K562 (cell line): ENCODE measurements around the gene SATB2. TPM values are rescaled to one million over a fixed set of nuclear protein-coding genes. Genes with fewer than 3 reads are reported as not detected.
A peak's percentile ranks its signal among the peaks of the same experiment; 100 is the strongest.

Source experiments
- BACH1 ChIP-seq: fragments of 200-800 bp; sonication (Bioruptor generic); IDR thresholded peaks from 2 replicates; pipeline ENCODE4 v1.6.1; 2016; ENCODE audit warnings: missing genetic modification characterization, missing compliant biosample characterization
- C11orf30 ChIP-seq: fragments of 450-650 bp; IDR thresholded peaks from 2 replicates; pipeline ENCODE4 v1.6.1; 2016; ENCODE audit warnings: low read depth, mild to moderate bottlenecking
- CBX5 ChIP-seq: IDR thresholded peaks from 2 replicates; pipeline ENCODE4 v1.6.1; 2014; ENCODE audit warnings: low read depth, borderline replicate concordance
- ELK3 ChIP-seq: fragments of 450-650 bp; formaldehyde crosslinking; IDR thresholded peaks from 2 replicates; pipeline ENCODE4 v1.4.0; 2020; ENCODE audit warnings: mild to moderate bottlenecking
- KDM5B ChIP-seq: fragments of 200-600 bp; sonication (generic); IDR thresholded peaks from 2 replicates; pipeline ENCODE4 v1.6.1; 2012; ENCODE audit warnings: low read depth, mild to moderate bottlenecking, moderate library complexity, low read length, control low read depth, inconsistent platforms; ENCODE audit not compliant: insufficient replicate concordance
- MCM7 ChIP-seq, 2 experiments: fragments of 450-650 bp; IDR thresholded peaks; 2 replicates each; pipeline ENCODE4 v1.6.1; 2016 to 2018
- MIER1 ChIP-seq: fragments of 450-650 bp; IDR thresholded peaks from 2 replicates; pipeline ENCODE4 v1.6.1; 2016; ENCODE audit warnings: antibody characterized with exemption, mild to moderate bottlenecking, low read depth
- NFE2 ChIP-seq: IDR thresholded peaks from 2 replicates; pipeline ENCODE4 v1.6.1; 2014; ENCODE audit warnings: antibody characterized with exemption, low read depth
- PTBP1 ChIP-seq: fragments of 200-400 bp; formaldehyde crosslinking; IDR thresholded peaks from 2 replicates; pipeline ENCODE4 v1.6.1; 2017; ENCODE audit warnings: low read depth, low read length
- RAD51 ChIP-seq: fragments of 450-650 bp; IDR thresholded peaks from 2 replicates; pipeline ENCODE4 v1.7.1; 2016; ENCODE audit warnings: low read depth, mild to moderate bottlenecking, borderline replicate concordance
- SMAD1 ChIP-seq: fragments of 150-350 bp; IDR thresholded peaks from 2 replicates; pipeline ENCODE4 v1.6.1; 2014; ENCODE audit warnings: low read length, low read depth; ENCODE audit not compliant: partially characterized antibody
- SMARCC2 ChIP-seq: fragments of 450-650 bp; IDR thresholded peaks from 2 replicates; pipeline ENCODE4 v1.6.1; 2017; ENCODE audit warnings: antibody characterized with exemption, moderate library complexity, mild to moderate bottlenecking, low read depth
- ZBTB12 ChIP-seq: fragments of 250-450 bp; sonication (Bioruptor Pico); IDR thresholded peaks from 2 replicates; pipeline ENCODE4 v1.4.0; 2020
- ZBTB40 ChIP-seq, 2 experiments: fragments of 450-650 bp in 1 of 2; sonication (generic) in 1 of 2; formaldehyde crosslinking in 1 of 2; IDR thresholded peaks; 2 replicates each; pipeline versions ENCODE4 v1.7.1 to v1.9.0; 2016 to 2022; ENCODE audit warnings: inconsistent platforms in 1 of 2, mild to moderate bottlenecking in 1 of 2, missing genetic modification reagents in 1 of 2
- ZNF24 ChIP-seq: fragments of 450-650 bp; IDR thresholded peaks from 2 replicates; pipeline ENCODE4 v1.6.1; 2016
- polyA plus RNA-seq, 8 experiments: library from polyadenylated mRNA; depleted of rRNA in 4 of 8; stranded (reverse) in 5 of 8; unstranded in 3 of 8; fragments of >200 nt; fragmentation: Nextera tagmentation in 2 of 8; fragmentation: Illumina TruSeq in 1 of 8; extraction: Ambion mirVana in 2 of 8; extraction: Trizol in 1 of 8; gene quantifications; 2 replicates each; pipeline versions ENCODE4 v1.2.1 to v1.2.3, GENCODE V29; 2011 to 2014; ENCODE audit warnings: inconsistent platforms in 1 of 8, missing spikeins in 1 of 8
- total RNA-seq, 7 experiments: library from RNA; depleted of rRNA in 6 of 7; stranded (reverse); fragments of >200 nt in 6 of 7; fragmentation: Illumina TruSeq in 2 of 7; extraction: Trizol in 2 of 7; gene quantifications; 2 replicates each; pipeline versions ENCODE4 v1.2.1 to v1.2.3, GENCODE V29; 2011 to 2021; ENCODE audit warnings: low replicate concordance in 1 of 7
- TF ChIP-seq, protein P1 (sequence below): IDR thresholded peaks from 2 replicates; pipeline ENCODE4 v1.6.1; 2011; ENCODE audit not compliant: insufficient read length; ENCODE audit errors: extremely low read depth

SATB2 gene
- total and polyA plus RNA-seq, 9 of the 15 experiments (the other 6 are each of a cell fraction or from before 2014, with no cell fraction given) = 4.5 to 34.0 (median 15.1) TPM

DNA sequence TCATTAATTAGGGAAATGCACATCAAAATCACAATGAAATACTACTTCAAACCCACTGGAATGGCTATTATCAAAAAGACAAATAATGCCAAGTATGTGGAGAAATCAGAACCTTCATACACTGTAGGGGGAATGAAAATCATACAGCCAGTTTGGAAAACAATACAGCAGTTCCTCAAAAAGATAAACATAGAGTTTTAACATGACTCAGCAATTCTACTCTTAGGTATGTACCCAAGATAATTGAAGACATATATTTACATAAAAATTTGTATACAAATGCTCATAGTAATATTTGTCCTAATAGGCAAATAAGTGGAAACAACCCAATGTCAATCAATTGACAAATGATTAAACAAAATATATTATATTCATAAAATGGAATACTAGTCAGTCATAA, 45.4 kb upstream of the SATB2 start (continued):
- TF ChIP-seq CBX5 = no peak
- TF ChIP-seq PTBP1 = no peak
- TF ChIP-seq NFE2 = peak; percentile 52
- no peak for TF ChIP-seq MIER1
- TF ChIP-seq MCM7 (IDR thresholded peaks at IDR 0.05) = no peak
- TF ChIP-seq ZBTB12 = no peak
- TF ChIP-seq KDM5B = no peak
- TF ChIP-seq BACH1 (tag) = peak; percentile 61; the same call in 1 of the 2 replicates
- no peak for TF ChIP-seq ZBTB40 (IDR thresholded peaks at IDR 0.05)
- no peak for TF ChIP-seq ZBTB40 (CRISPR knock-in tag; IDR thresholded peaks at IDR 0.05)
- TF ChIP-seq RAD51 = no peak
- TF ChIP-seq SMAD1 = no peak
- no peak for TF ChIP-seq ELK3 (CRISPR knock-in tag)
- no peak for TF ChIP-seq ZNF24
- TF ChIP-seq SMARCC2 = no peak
- TF ChIP-seq, protein P1, sequence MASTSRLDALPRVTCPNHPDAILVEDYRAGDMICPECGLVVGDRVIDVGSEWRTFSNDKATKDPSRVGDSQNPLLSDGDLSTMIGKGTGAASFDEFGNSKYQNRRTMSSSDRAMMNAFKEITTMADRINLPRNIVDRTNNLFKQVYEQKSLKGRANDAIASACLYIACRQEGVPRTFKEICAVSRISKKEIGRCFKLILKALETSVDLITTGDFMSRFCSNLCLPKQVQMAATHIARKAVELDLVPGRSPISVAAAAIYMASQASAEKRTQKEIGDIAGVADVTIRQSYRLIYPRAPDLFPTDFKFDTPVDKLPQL = no peak
- peak; percentile 85 for TF ChIP-seq C11orf30
- TF ChIP-seq, all 486 proteins: peak for 8
